ENCODE measurements around the gene ZNF333. TPM values are rescaled to one million over a fixed set of nuclear protein-coding genes. Genes with fewer than 3 reads are reported as not detected.
A peak's percentile ranks its signal among the peaks of the same experiment; 100 is the strongest.
"Not testable (repeated sequence)": the region's sequence is repeated elsewhere in the genome, so short reads cannot be mapped to it uniquely, and the experiment has no call there.

ZNF333 gene
- total RNA-seq, 1 donor from 2014 or later, result 3.5 TPM

- ATAC-seq, result no peak
Measured at GRCh38 chr19:14700711-14701375, 11.0 kb downstream of the ZNF333 start.

GRCh38 chr19:14703833-14704232, 14.0 kb downstream of the ZNF333 start:
- no peak for ATAC-seq

- ATAC-seq, result no peak
Measured at GRCh38 chr19:14704450-14704849, 14.6 kb downstream of the ZNF333 start.

- ATAC-seq, result no peak
Measured at GRCh38 chr19:14715841-14716240, 26.0 kb downstream of the ZNF333 start.

- no peak for ATAC-seq
Measured at GRCh38 chr19:14718522-14719116, 28.8 kb downstream of the ZNF333 start.

GRCh38 chr19:14719162-14719561, 29.3 kb downstream of the ZNF333 start:
- ATAC-seq, result no peak

GRCh38 chr19:14722127-14722526, 32.3 kb downstream of the ZNF333 start:
- no peak for ATAC-seq

GRCh38 chr19:14728595-14728994, 38.7 kb downstream of the ZNF333 start:
- no peak for ATAC-seq

- ATAC-seq, result no peak
Measured at GRCh38 chr19:14731200-14731599, 41.4 kb downstream of the ZNF333 start.

- ATAC-seq, result no peak
Measured at GRCh38 chr19:14732510-14732909, 42.7 kb downstream of the ZNF333 start.

GRCh38 chr19:14733574-14733973, 43.7 kb downstream of the ZNF333 start:
- ATAC-seq, result no peak

GRCh38 chr19:14735915-14736314, 46.1 kb downstream of the ZNF333 start:
- no peak for ATAC-seq

GRCh38 chr19:14746886-14747285, 57.0 kb downstream of the ZNF333 start:
- no peak for ATAC-seq

- ATAC-seq, result no peak
Measured at GRCh38 chr19:14748601-14749000, 58.8 kb downstream of the ZNF333 start.

- peak; percentile 79 for ATAC-seq
Measured at GRCh38 chr19:14758816-14759215, 69.0 kb downstream of the ZNF333 start.

GRCh38 chr19:14761607-14762006, 71.8 kb downstream of the ZNF333 start:
- peak; percentile 62 for ATAC-seq

GRCh38 chr19:14762111-14762510, 72.3 kb downstream of the ZNF333 start:
- no peak for ATAC-seq

- no peak for ATAC-seq
Measured at GRCh38 chr19:14763497-14764145, 73.8 kb downstream of the ZNF333 start.

- no peak for ATAC-seq
Measured at GRCh38 chr19:14764401-14764800, 74.6 kb downstream of the ZNF333 start.

GRCh38 chr19:14765403-14765802, 75.6 kb downstream of the ZNF333 start:
- not testable (repeated sequence) for ATAC-seq

- ATAC-seq, result not testable (repeated sequence)
Measured at GRCh38 chr19:14765841-14766240, 76.0 kb downstream of the ZNF333 start.

- ATAC-seq, result no peak
Measured at GRCh38 chr19:14767466-14767971, 77.7 kb downstream of the ZNF333 start.

GRCh38 chr19:14768001-14768400, 78.2 kb downstream of the ZNF333 start:
- ATAC-seq, result no peak

GRCh38 chr19:14769201-14769600, 79.4 kb downstream of the ZNF333 start:
- no peak for ATAC-seq
